Inflammatory macrophage treated with lipopolysaccharide for 4 hours (primary cell): Measurements from ENCODE around the gene ATP8B2.
"Not testable (repeated sequence)": the region's sequence is repeated elsewhere in the genome, so short reads cannot be mapped to it uniquely, and the experiment has no call there.

Source experiments
- DNase-seq: peaks from one replicate; pipeline ENCODE4 v3.0.0-alpha.2; 2020

The ATP8B2 gene

GRCh38 chr1:154324241-154324640, 1.1 kb upstream of the ATP8B2 start:
- DNase-seq, result no peak

- DNase-seq, result peak; percentile 51
These were observed 539 bp downstream of the ATP8B2 start for GRCh38 chr1:154325583-154326545.

- DNase-seq, result peak; percentile 36
These were observed 1.5 kb downstream of the ATP8B2 start for GRCh38 chr1:154326546-154327465.

GRCh38 chr1:154327466-154328317, 2.4 kb downstream of the ATP8B2 start:
- DNase-seq, result no peak

GRCh38 chr1:154328318-154329151, 3.2 kb downstream of the ATP8B2 start:
- peak; percentile 32 for DNase-seq

- no peak for DNase-seq
These were observed 3.8 kb downstream of the ATP8B2 start for GRCh38 chr1:154329152-154329521.

- no peak for DNase-seq
These were observed 4.3 kb downstream of the ATP8B2 start for GRCh38 chr1:154329551-154330131.

- no peak for DNase-seq
These were observed 5.3 kb downstream of the ATP8B2 start for GRCh38 chr1:154330669-154331068.

- no peak for DNase-seq
These were observed 9.0 kb downstream of the ATP8B2 start for GRCh38 chr1:154334079-154335024.

GRCh38 chr1:154335025-154335714, 9.8 kb downstream of the ATP8B2 start:
- DNase-seq, result peak; percentile 93

- no peak for DNase-seq
These were observed 12.0 kb downstream of the ATP8B2 start for GRCh38 chr1:154337253-154337894.

- no peak for DNase-seq
These were observed 13.6 kb downstream of the ATP8B2 start for GRCh38 chr1:154338875-154339274.

- DNase-seq, result not testable (repeated sequence)
These were observed 16.0 kb downstream of the ATP8B2 start for GRCh38 chr1:154341366-154341765.

GRCh38 chr1:154342132-154342531, 16.8 kb downstream of the ATP8B2 start:
- DNase-seq, result no peak

GRCh38 chr1:154342836-154343472, 17.6 kb downstream of the ATP8B2 start:
- DNase-seq, result peak; percentile 27

- DNase-seq, result peak; percentile 50
These were observed 19.9 kb downstream of the ATP8B2 start for GRCh38 chr1:154344977-154345837.

- DNase-seq, result peak; percentile 37
These were observed 21.1 kb downstream of the ATP8B2 start for GRCh38 chr1:154346276-154346917.
